Gastroesophageal sphincter (tissue), 4 donors: ENCODE data around the gene ADPGK. TPM values are rescaled to one million over a fixed set of nuclear protein-coding genes. Genes with fewer than 3 reads are reported as not detected.

ENCODE experiments used
- ATAC-seq: fragments of 150-250 bp; one replicate; pipeline ENCODE4 v1.9.1; 2016; ENCODE audit warnings: mild to moderate bottlenecking, moderate library complexity
- H3K27ac ChIP-seq, 4 donors: fragments of 200-600 bp; sonication (generic) in 3 of 4; 1 replicate in 3 of 4; 2 replicates in 1 of 4; pipeline ENCODE4 v1.5.1; 2016 to 2019
- H3K27me3 ChIP-seq: fragments of 200-600 bp; sonication (generic); one replicate; pipeline ENCODE4 v1.5.1; 2019
- H3K36me3 ChIP-seq, 2 donors: fragments of 200-600 bp; sonication (generic); one replicate each; pipeline ENCODE4 v1.5.1; 2019; ENCODE audit warnings: control low read depth in 1 of 2
- H3K4me1 ChIP-seq, 3 donors: fragments of 200-600 bp; sonication (generic); 1 replicate in 2 of 3; 2 replicates in 1 of 3; pipeline ENCODE4 v1.5.1; 2016 to 2019; ENCODE audit warnings: control low read depth in 2 of 3
- H3K4me3 ChIP-seq, 2 donors: fragments of 200-600 bp; sonication (generic); one replicate each; pipeline ENCODE4 v1.5.1; 2019; ENCODE audit warnings: mild to moderate bottlenecking in 1 of 2, moderate library complexity in 1 of 2
- H3K9me3 ChIP-seq, 3 donors: fragments of 200-600 bp; sonication (generic); one replicate each; pipeline ENCODE4 v1.5.1; 2017 to 2019; ENCODE audit warnings: control low read depth in 2 of 3
- CTCF ChIP-seq, 4 experiments: fragments of 200-600 bp in 2 of 4; fragments of 450-650 bp in 2 of 4; sonication (generic) in 1 of 4; IDR thresholded peaks; one replicate each; pipeline ENCODE4 v1.5.1; 2017 to 2019; ENCODE audit warnings: antibody characterized with exemption in 4 of 4, mild to moderate bottlenecking in 2 of 4, moderate library complexity in 2 of 4
- EP300 ChIP-seq: sonication (generic); formaldehyde crosslinking; IDR thresholded peaks from one replicate; pipeline ENCODE4 v1.6.1; 2017; ENCODE audit warnings: antibody characterized with exemption, mild to moderate bottlenecking
- POLR2A ChIP-seq, 2 donors: fragments of 450-650 bp; IDR thresholded peaks; one replicate each; pipeline ENCODE4 v1.6.1; 2017; ENCODE audit warnings: antibody characterized with exemption in 2 of 2, mild to moderate bottlenecking in 2 of 2, moderate library complexity in 1 of 2
- POLR2AphosphoS5 ChIP-seq: sonication (generic); formaldehyde crosslinking; IDR thresholded peaks from one replicate; pipeline ENCODE4 v1.6.1; 2017; ENCODE audit warnings: antibody characterized with exemption
- WGBS, 2 donors: methylation state at CpG; one replicate each; pipeline ENCODE4 v1.1.5; 2018; ENCODE audit warnings: low coverage in 1 of 2; 5-methylcytosine and 5-hydroxymethylcytosine counted together
- total RNA-seq, 4 donors: library from RNA; depleted of rRNA; stranded (reverse); fragments of >200 nt; gene quantifications; one replicate each; pipeline ENCODE4 v1.1.0, GENCODE V29; 2016

ADPGK gene
- total RNA-seq, 4 donors from 2014 or later = 19.7 to 52.1 (median 36.1) TPM

GRCh38 chr15:72706266-72706665, 77.3 kb downstream of the ADPGK start:
- Histone ChIP-seq H3K27ac (no peak overlapping the region), H3K36me3 (peaks cover 0 to 9% of the 10 kb centered on the region in 2 donors), H3K4me3 (no peak overlapping the region), H3K27me3 (no peaks in the 10 kb centered on the region), H3K9me3 (no peaks in the 10 kb centered on the region), H3K4me1 (peaks cover 0 to 12% (median 0%) of the 10 kb centered on the region in 3 donors)
- TF ChIP-seq POLR2A (IDR thresholded peaks at IDR 0.05) (no peak), EP300 (no peak), POLR2AphosphoS5 (no peak), CTCF (IDR thresholded peaks at IDR 0.05) (no peak)
- 90 to 100% methylated on average over 3 to 11 of the region's 11 CpGs for WGBS, 2 donors
- no peak for ATAC-seq

Other genes with a start within 250 kb of the ADPGK start
- under 1 TPM in 1 of 4 donors, not detected in 3; 0.40 TPM for gene GOLGA6B, start 129.1 kb downstream of the ADPGK start, total RNA-seq
- not detected for gene HIGD2B, start 97.6 kb downstream of the ADPGK start, total RNA-seq
- gene BBS4, start 97.6 kb downstream of the ADPGK start, total RNA-seq = 10 to 100 TPM; 19.8 to 34.9 (median 26.6) TPM